Natural killer cell (primary cell): Measurements from ENCODE around the gene PCDHGA7. TPM values are rescaled to one million over a fixed set of nuclear protein-coding genes. Genes with fewer than 3 reads are reported as not detected.

Experiments used
- ATAC-seq, 3 donors: fragments of 150-1000 bp in 2 of 3; fragments of 200-7000 bp in 1 of 3; cut with Tn5 transposase; 1 replicate in 1 of 3; 2 replicates in 2 of 3; pipeline ENCODE4 v1.10.0; 2021; ENCODE audit warnings: mild to moderate bottlenecking in 2 of 3, moderate library complexity in 2 of 3
- DNase-seq, 2 donors: peaks; one replicate each; pipeline versions ENCODE4 v3.0.0 to v3.0.0-alpha.2; 2013 to 2021; ENCODE audit warnings: mixed read lengths in 1 of 2
- H3K27ac ChIP-seq: one replicate; pipeline ENCODE4 v1.5.1; 2013; ENCODE audit warnings: mild to moderate bottlenecking, low read length
- H3K27me3 ChIP-seq: one replicate; pipeline ENCODE4 v1.6.1; 2013; ENCODE audit warnings: low read length; ENCODE audit not compliant: control insufficient read depth, insufficient read depth
- H3K36me3 ChIP-seq: one replicate; pipeline ENCODE4 v1.6.1; 2013; ENCODE audit warnings: low read length; ENCODE audit not compliant: control insufficient read depth, insufficient read depth
- H3K4me1 ChIP-seq: one replicate; pipeline ENCODE4 v1.6.1; 2013; ENCODE audit warnings: low read length; ENCODE audit not compliant: control insufficient read depth, insufficient read depth
- H3K4me3 ChIP-seq: one replicate; pipeline ENCODE4 v1.5.1; 2013; ENCODE audit warnings: low read length
- H3K9me3 ChIP-seq: one replicate; pipeline ENCODE4 v1.6.1; 2013; ENCODE audit warnings: low read length; ENCODE audit not compliant: control insufficient read depth, insufficient read depth
- H3K27ac Mint-ChIP-seq, 2 donors: one replicate each; pipeline ENCODE4 v1.8.0; 2022; ENCODE audit warnings: mild to moderate bottlenecking in 2 of 2, mixed read lengths in 2 of 2, moderate library complexity in 1 of 2
- H3K27me3 Mint-ChIP-seq, 2 donors: one replicate each; pipeline ENCODE4 v1.8.0; 2022; ENCODE audit warnings: low read depth in 2 of 2, mixed read lengths in 2 of 2
- H3K36me3 Mint-ChIP-seq: one replicate; pipeline ENCODE4 v1.8.0; 2022; ENCODE audit warnings: mixed read lengths
- H3K4me1 Mint-ChIP-seq, 2 donors: one replicate each; pipeline ENCODE4 v1.8.0; 2022; ENCODE audit warnings: mixed read lengths in 2 of 2
- H3K4me3 Mint-ChIP-seq: one replicate; pipeline ENCODE4 v1.8.0; 2022; ENCODE audit warnings: mild to moderate bottlenecking, moderate library complexity, mixed read lengths
- H3K9me3 Mint-ChIP-seq, 2 donors: one replicate each; pipeline ENCODE4 v1.8.0; 2022; ENCODE audit warnings: mixed read lengths in 2 of 2
- WGBS: methylation state at CpG from one replicate; pipeline ENCODE4 v1.1.7; 2013; ENCODE audit warnings: missing lambda C conversion rate; ENCODE audit not compliant: insufficient coverage; 5-methylcytosine and 5-hydroxymethylcytosine counted together
- intact Hi-C: fragments of 100-400 bp; cut with micrococcal nuclease; formaldehyde crosslinking; loops from one replicate; pipeline ENCODE4 v1.14.2; 2022
- total RNA-seq, 4 donors: library from RNA; stranded (reverse); fragments of 120-200 nt in 1 of 4; gene quantifications; one replicate each; pipeline versions ENCODE4 v1.2.3 to v1.2.4, GENCODE V29; 2013 to 2022
- TF ChIP-seq, protein P1 (sequence below): fragments of 200-600 bp; IDR thresholded peaks from one replicate; pipeline ENCODE4 v1.8.0; 2022; ENCODE audit warnings: antibody characterized with exemption

Gene PCDHGA7
- total RNA-seq, 3 donors from 2014 or later (not counting 1 experiment from before 2014, with no cell fraction given), result 0.26 to 0.68 TPM; not detected in 1

DNA sequence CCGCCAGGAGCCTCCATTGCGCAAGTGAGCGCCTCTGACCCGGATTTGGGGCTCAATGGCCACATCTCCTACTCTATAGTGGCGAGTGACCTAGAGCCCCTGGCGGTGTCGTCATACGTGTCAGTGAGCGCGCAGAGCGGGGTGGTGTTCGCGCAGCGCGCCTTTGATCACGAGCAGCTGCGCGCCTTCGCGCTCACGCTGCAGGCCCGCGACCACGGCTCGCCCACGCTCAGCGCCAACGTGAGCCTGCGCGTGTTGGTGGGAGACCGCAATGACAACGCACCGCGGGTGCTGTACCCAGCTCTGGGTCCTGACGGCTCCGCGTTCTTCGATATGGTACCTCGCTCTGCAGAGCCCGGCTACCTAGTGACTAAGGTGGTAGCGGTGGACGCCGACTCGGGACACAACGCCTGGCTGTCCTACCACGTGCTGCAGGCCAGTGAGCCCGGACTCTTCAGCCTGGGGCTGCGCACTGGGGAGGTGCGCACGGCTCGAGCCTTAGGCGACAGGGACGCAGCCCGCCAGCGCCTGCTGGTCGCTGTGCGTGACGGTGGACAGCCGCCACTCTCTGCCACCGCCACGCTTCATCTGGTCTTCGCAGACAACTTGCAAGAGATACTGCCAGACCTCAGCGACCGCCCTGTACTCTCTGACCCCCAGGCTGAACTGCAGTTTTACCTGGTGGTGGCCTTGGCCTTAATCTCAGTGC lies 27.2 kb downstream of the PCDHGA7 start:
- TF ChIP-seq, protein P1, sequence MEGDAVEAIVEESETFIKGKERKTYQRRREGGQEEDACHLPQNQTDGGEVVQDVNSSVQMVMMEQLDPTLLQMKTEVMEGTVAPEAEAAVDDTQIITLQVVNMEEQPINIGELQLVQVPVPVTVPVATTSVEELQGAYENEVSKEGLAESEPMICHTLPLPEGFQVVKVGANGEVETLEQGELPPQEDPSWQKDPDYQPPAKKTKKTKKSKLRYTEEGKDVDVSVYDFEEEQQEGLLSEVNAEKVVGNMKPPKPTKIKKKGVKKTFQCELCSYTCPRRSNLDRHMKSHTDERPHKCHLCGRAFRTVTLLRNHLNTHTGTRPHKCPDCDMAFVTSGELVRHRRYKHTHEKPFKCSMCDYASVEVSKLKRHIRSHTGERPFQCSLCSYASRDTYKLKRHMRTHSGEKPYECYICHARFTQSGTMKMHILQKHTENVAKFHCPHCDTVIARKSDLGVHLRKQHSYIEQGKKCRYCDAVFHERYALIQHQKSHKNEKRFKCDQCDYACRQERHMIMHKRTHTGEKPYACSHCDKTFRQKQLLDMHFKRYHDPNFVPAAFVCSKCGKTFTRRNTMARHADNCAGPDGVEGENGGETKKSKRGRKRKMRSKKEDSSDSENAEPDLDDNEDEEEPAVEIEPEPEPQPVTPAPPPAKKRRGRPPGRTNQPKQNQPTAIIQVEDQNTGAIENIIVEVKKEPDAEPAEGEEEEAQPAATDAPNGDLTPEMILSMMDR, result no peak
- peaks cover 24% of the 10 kb centered on the region for H3K9me3 ChIP-seq

DNA sequence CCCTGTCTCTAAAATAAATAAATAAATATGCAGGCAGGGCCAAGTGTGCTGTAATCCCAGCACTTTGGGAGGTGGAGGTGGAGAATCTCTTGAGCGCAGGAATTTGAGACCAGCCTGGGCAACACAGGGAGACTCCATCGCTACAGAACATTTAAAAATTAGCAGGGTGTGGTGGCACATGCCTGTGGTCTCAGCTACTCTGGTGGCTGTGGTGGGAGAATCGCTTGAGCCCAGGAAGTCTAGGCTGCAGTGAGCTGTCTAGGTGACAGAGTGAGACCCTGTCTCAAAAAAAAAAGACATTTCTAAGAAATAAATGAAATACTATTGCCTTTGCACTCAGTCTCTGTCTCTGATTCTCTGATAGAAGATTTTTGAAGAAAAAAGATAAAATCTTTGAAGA lies 29.0 kb downstream of the PCDHGA7 start:
- peaks cover 34 to 54% of the 10 kb centered on the region in 2 donors for H3K4me1 Mint-ChIP-seq
- H3K27ac Mint-ChIP-seq, result peak overlapping the region in 1 of 2 donors; percentile 82
- H3K36me3 ChIP-seq, result no peaks in the 10 kb centered on the region
- peaks cover 31% of the 10 kb centered on the region for H3K36me3 Mint-ChIP-seq
- TF ChIP-seq, protein P1, result no peak
- H3K9me3 ChIP-seq, result peaks cover 21% of the 10 kb centered on the region
- H3K27ac ChIP-seq, result peak overlapping the region; percentile 22
- no peak for DNase-seq
- intact Hi-C loops, result loop anchor here (5.0 kb wide), 1 partner anchor 101 kb away; no protein-coding TSS in a partner anchor
- peaks cover 65% of the 10 kb centered on the region for H3K27me3 ChIP-seq
- ATAC-seq, result peak; percentile 46 to 67 (median 67)
- WGBS, result 49% methylated on average over 3 of the region's 3 CpGs
- peaks cover 2 to 7% of the 10 kb centered on the region in 2 donors for H3K9me3 Mint-ChIP-seq
- H3K4me3 ChIP-seq, result no peak overlapping the region
- peaks cover 50 to 59% of the 10 kb centered on the region in 2 donors for H3K27me3 Mint-ChIP-seq
- peak overlapping the region; percentile 67 for H3K4me3 Mint-ChIP-seq
- H3K4me1 ChIP-seq, result peaks cover 24% of the 10 kb centered on the region

More for the DNA sequence above, 27.2 kb downstream of the PCDHGA7 start:
- Mint-ChIP-seq H3K4me1 (peaks cover 34 to 49% of the 10 kb centered on the region in 2 donors), H3K27ac (peak overlapping the region; percentile 70 to 82), H3K36me3 (peaks cover 31% of the 10 kb centered on the region), H3K9me3 (peaks cover 2 to 7% of the 10 kb centered on the region in 2 donors), H3K27me3 (peaks cover 47 to 52% of the 10 kb centered on the region in 2 donors), H3K4me3 (no peak overlapping the region)
- DNase-seq (no peak), ATAC-seq (no peak)
- intact Hi-C loops, result loop anchor here (5.0 kb wide), 1 partner anchor 103 kb away; no protein-coding TSS in a partner anchor
- H3K36me3 ChIP-seq, result no peaks in the 10 kb centered on the region
- H3K4me1 ChIP-seq, result peaks cover 20% of the 10 kb centered on the region
- 39% methylated on average over 64 of the region's 64 CpGs for WGBS
- no peak overlapping the region for H3K27ac ChIP-seq
- no peak overlapping the region for H3K4me3 ChIP-seq
- H3K27me3 ChIP-seq, result peaks cover 62% of the 10 kb centered on the region

DNA sequence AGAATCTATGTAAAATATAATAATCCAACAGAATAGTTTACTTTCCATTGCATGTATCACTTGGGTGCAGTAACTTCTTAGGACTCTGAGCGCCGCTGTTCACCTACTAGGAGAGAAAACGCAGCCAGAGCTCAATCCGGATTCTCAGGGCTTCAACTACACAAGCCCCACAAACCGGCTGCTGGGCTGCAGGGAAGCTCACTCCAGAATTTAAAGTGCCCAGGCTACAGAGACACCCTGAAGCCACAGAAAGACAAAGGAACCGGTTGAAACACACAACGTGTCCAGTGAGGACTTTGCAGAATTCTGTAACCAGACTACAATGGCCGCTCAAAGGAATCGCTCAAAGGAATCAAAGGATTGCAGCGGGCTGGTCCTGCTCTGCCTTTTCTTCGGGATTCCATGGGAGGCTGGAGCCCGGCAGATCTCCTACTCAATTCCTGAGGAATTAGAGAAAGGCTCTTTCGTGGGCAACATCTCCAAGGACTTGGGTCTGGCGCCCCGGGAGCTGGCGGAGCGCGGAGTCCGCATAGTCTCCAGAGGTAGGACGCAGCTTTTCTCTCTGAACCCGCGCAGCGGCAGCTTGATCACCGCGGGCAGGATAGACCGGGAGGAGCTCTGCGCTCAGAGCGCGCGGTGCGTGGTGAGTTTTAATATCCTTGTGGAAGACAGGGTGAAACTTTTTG lies 30.5 kb downstream of the PCDHGA7 start, which contains the start of gene PCDHGA10:
Gene PCDHGA10, plus strand, starts transcription at position 134 of the 686 bp plus-strand sequence. Its CDS starts 189 bp downstream, at position 323.
- peak in 1 of 2 donors; percentile 73 for DNase-seq
- peak within 1 kb of the TSS; percentile 61 to 82 for H3K27ac Mint-ChIP-seq
- H3K27ac ChIP-seq, result peak within 1 kb of the TSS; percentile 22
- peaks cover 36% of the 10 kb centered on the region for H3K36me3 Mint-ChIP-seq
- H3K4me3 ChIP-seq, result peak within 1 kb of the TSS; percentile 22
- peaks cover 21% of the 10 kb centered on the region for H3K9me3 ChIP-seq
- peak; percentile 63 to 67 (median 65) for ATAC-seq
- H3K27me3 ChIP-seq, result peaks cover 68% of the 10 kb centered on the region
- H3K27me3 Mint-ChIP-seq, result peaks cover 52 to 60% of the 10 kb centered on the region in 2 donors
- 20% methylated on average over 31 of the region's 31 CpGs for WGBS
- TF ChIP-seq, protein P1, result peak; percentile 63
- peaks cover 27% of the 10 kb centered on the region for H3K4me1 ChIP-seq
- intact Hi-C loops, result loop anchor here (2.0 to 5.0 kb wide), 2 partner anchors 99 to 152 kb away; no protein-coding TSS in a partner anchor
- H3K4me1 Mint-ChIP-seq, result peaks cover 35 to 54% of the 10 kb centered on the region in 2 donors
- H3K36me3 ChIP-seq, result no peaks in the 10 kb centered on the region
- H3K9me3 Mint-ChIP-seq, result peaks cover 2 to 9% of the 10 kb centered on the region in 2 donors
- peak within 1 kb of the TSS; percentile 93 for H3K4me3 Mint-ChIP-seq
